ENCODE measurements around the gene ZSCAN10.

- TF ChIP-seq CTCF (conservative IDR thresholded peaks at IDR 0.05 in 1 of 2, IDR thresholded peaks at IDR 0.05 in 1 of 2; ENCODE audit: low read depth in 1 of 2, low read length in 2 of 2) (no peak), EZH2 (IDR thresholded peaks at IDR 0.05; ENCODE audit: low read length, missing control alignments) (no peak)
These were observed 39.3 kb downstream of the ZSCAN10 start for GRCh38 chr16:3059723-3060242.
